Brain microvascular endothelial cell (primary cell): ENCODE measurements around the gene ZNF622.
"Not testable (repeated sequence)": the region's sequence is repeated elsewhere in the genome, so short reads cannot be mapped to it uniquely, and the experiment has no call there.

Source experiments
- DNase-seq: peaks from one replicate; pipeline ENCODE4 v3.0.0-alpha.2; 2020
- H3K27ac ChIP-seq: fragments of 250-450 bp; sonication (Bioruptor Pico); 2 replicates; pipeline ENCODE4 v1.5.1; 2020; ENCODE audit warnings: mild to moderate bottlenecking, moderate library complexity
- H3K27me3 ChIP-seq: fragments of 250-450 bp; sonication (Bioruptor Pico); replicated peaks from 2 replicates; pipeline ENCODE4 v1.5.1; 2020; ENCODE audit warnings: mild to moderate bottlenecking
- H3K36me3 ChIP-seq: fragments of 250-450 bp; sonication (Bioruptor Pico); replicated peaks from 2 replicates; pipeline ENCODE4 v1.5.1; 2020; ENCODE audit warnings: mild to moderate bottlenecking
- H3K4me3 ChIP-seq: 2 replicates; pipeline ENCODE4 v1.5.1; 2011; ENCODE audit warnings: low read depth, mild to moderate bottlenecking, control low read depth, low read length, moderate library complexity
- in situ Hi-C: cut with HindIII; loops from 2 replicates; pipeline ENCODE4 v1.10.0; 2017; ENCODE audit warnings: low sequenced_read_pairs, low pct_ligation_motif_present
- TF ChIP-seq, protein P1 (sequence below): IDR thresholded peaks from 2 replicates; pipeline ENCODE4 v1.5.1; 2011; ENCODE audit warnings: low read depth, mild to moderate bottlenecking, moderate library complexity, low read length, control low read depth, inconsistent platforms; ENCODE audit errors: missing control alignments

ZNF622 gene

DNA sequence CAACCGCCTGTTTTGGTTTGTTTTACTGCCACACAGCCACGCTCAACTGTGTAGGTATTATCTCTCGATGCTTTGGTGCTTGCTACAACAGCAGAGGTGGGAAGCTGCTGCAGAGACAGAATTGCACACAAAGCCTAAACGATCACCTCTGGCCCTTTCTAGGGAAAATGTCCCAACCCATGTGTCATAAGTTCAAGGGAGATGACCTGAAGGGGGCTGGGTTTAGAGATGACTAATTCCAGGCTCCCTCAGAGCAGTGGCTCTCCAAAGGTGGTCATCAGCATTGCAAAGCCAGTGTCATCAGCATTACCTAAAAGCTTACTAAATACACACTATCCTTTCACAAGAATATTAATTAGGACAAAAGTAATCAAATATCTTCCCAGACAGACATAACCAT lies 10.9 kb downstream of the ZNF622 start:
- no peak for DNase-seq
- H3K27me3 ChIP-seq, result no peaks in the 10 kb centered on the region
- peaks cover 70% of the 10 kb centered on the region for H3K36me3 ChIP-seq
- no peak overlapping the region for H3K4me3 ChIP-seq
- in situ Hi-C loops, result no loop called here
- no peak overlapping the region for H3K27ac ChIP-seq
- TF ChIP-seq, protein P1, sequence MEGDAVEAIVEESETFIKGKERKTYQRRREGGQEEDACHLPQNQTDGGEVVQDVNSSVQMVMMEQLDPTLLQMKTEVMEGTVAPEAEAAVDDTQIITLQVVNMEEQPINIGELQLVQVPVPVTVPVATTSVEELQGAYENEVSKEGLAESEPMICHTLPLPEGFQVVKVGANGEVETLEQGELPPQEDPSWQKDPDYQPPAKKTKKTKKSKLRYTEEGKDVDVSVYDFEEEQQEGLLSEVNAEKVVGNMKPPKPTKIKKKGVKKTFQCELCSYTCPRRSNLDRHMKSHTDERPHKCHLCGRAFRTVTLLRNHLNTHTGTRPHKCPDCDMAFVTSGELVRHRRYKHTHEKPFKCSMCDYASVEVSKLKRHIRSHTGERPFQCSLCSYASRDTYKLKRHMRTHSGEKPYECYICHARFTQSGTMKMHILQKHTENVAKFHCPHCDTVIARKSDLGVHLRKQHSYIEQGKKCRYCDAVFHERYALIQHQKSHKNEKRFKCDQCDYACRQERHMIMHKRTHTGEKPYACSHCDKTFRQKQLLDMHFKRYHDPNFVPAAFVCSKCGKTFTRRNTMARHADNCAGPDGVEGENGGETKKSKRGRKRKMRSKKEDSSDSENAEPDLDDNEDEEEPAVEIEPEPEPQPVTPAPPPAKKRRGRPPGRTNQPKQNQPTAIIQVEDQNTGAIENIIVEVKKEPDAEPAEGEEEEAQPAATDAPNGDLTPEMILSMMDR, result no peak

DNA sequence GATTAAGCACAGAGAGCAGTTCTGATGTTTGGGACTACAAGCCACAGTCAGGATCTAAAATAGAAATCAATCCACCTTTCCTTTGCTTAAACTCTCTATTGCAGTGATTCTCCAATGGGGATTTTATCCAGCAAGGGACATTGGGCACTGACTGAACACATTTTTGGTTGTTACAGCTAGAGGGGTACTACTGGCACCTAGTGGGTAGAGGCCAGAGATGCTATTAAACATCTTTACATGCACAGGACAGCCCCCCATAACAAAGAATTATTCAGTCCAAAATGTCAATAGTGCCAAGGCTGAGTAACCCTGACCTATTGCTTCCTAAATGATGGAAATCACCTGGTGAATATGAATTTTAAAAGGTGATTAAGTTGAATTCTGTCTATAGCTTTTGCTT lies 12.0 kb downstream of the ZNF622 start:
- Histone ChIP-seq H3K27ac (no peak overlapping the region), H3K27me3 (no peaks in the 10 kb centered on the region), H3K36me3 (peaks cover 73% of the 10 kb centered on the region), H3K4me3 (no peak overlapping the region)
- DNase-seq, result no peak
- TF ChIP-seq, protein P1, result peak; percentile 1
- in situ Hi-C loops, result no loop called here

DNA sequence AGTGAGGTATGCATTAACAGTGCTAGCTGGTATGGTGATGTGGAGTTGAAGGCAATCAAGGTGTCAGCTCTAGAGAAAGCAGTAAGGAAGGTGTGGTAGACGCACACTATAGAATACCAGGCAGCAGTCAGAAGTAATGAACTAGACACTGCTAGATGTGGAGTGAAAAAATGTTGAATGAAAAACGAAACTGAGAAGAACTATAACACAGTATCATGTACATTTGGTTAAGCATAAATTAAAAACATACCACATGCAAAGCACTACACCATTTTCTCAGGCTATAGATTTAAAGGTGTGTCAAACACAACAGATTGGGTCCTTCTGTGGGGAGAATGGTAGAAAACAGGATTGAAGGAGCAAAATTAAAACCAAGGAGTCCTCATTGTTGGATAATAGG lies 15.4 kb downstream of the ZNF622 start:
- H3K4me3 ChIP-seq, result no peak overlapping the region
- H3K27ac ChIP-seq, result no peak overlapping the region
- no peaks in the 10 kb centered on the region for H3K27me3 ChIP-seq
- DNase-seq, result no peak
- H3K36me3 ChIP-seq, result peaks cover 61% of the 10 kb centered on the region
- in situ Hi-C loops, result no loop called here
- TF ChIP-seq, protein P1, result no peak

DNA sequence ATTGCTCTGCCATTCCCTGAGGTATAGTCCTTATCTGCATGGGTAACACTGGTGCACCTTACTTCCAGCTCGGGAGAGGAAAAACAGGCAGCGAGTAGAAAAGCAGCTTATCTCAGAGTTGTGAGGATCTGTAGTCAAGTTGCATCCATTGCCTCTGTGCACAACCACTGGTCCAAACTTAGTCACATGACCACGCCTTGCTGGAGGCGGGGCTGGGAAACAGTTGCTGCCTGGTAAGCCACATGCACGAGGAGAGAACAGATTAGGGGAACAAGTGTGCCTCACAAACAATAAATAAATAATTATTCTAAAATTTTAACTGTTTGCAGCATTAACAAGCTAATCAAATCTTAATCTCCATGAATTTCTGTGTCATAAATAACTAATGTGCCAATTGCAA lies 18.6 kb downstream of the ZNF622 start:
- TF ChIP-seq, protein P1, result no peak
- Histone ChIP-seq H3K4me3 (no peak overlapping the region), H3K36me3 (peaks cover 46% of the 10 kb centered on the region), H3K27me3 (no peaks in the 10 kb centered on the region), H3K27ac (no peak overlapping the region)
- no peak for DNase-seq
- in situ Hi-C loops, result no loop called here

DNA sequence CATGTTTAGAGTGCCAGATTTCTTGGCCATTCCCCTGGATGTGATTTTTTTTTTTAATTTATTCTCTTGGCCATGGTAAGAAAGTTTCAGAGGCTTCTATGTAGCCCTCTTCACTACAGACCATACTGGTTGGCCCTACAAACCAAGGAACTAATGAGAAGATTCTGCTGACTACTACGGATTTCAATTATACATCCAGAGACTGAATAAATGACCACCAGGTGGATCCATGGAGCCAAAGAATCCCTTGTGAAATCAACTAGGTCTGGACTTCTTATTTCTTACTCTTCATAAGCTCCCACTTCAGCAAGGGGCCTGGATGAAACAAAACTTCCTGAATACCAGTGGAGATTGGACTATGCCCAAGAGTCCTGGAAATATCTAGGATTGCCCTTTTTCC lies 27.6 kb downstream of the ZNF622 start:
- in situ Hi-C loops, result no loop called here
- DNase-seq, result no peak
- TF ChIP-seq, protein P1, result peak; percentile 34

DNA sequence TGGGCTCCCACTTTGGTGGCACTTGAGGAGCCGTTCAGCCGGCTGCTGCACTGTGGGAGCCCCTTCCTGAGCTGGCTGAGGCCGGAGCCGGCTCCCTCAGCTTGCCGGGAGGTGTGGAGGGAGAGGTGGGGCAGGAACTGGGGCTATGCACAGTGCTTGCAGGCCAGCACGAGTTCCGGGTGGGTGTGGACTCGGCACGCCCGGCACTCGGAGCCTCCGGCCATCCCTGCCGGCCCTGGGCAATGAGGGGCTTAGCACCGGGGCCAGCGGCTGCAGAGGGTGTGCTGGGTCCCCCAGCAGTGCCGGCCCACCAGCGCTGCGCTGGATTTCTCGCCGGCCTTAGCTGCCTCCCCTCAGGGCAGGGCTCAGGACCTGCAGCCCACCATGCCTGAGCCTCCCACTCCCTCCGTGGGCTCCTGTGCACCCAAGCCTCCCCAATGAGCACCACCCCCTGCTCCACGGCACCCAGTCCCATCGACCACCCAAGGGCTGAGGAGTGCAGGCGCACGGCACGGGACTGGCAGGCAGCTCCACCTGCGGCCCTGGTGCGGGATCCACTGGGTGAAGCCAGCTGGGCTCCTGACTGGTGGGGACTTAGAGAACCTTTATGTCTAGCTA lies 29.4 kb downstream of the ZNF622 start:
- in situ Hi-C loops, H3K36me3 ChIP-seq, H3K4me3 ChIP-seq, DNase-seq, H3K27ac ChIP-seq, H3K27me3 ChIP-seq: not testable (repeated sequence)

More for the DNA sequence above, 27.6 kb downstream of the ZNF622 start:
- no peak overlapping the region for H3K27ac ChIP-seq
- no peak overlapping the region for H3K4me3 ChIP-seq
- no peaks in the 10 kb centered on the region for H3K36me3 ChIP-seq
- H3K27me3 ChIP-seq, result no peaks in the 10 kb centered on the region
